HEK293 (cell line): ENCODE results near the gene PRPF6.

Experiments
- ATF2 ChIP-seq: fragments of 450-650 bp; formaldehyde crosslinking; IDR thresholded peaks from 2 replicates; pipeline ENCODE4 v1.5.1; 2016; ENCODE audit warnings: missing biosample characterization, missing genetic modification characterization, low read depth
- CTCF ChIP-seq: fragments of 450-650 bp; formaldehyde crosslinking; IDR thresholded peaks from 2 replicates; pipeline ENCODE4 v1.5.1; 2016; ENCODE audit warnings: missing biosample characterization, missing genetic modification characterization
- GLIS1 ChIP-seq: fragments of 450-650 bp; formaldehyde crosslinking; IDR thresholded peaks from 2 replicates; pipeline ENCODE4 v1.5.1; 2016; ENCODE audit warnings: missing biosample characterization, missing genetic modification characterization
- HIC1 ChIP-seq: fragments of 450-650 bp; formaldehyde crosslinking; IDR thresholded peaks from 2 replicates; pipeline ENCODE4 v1.5.1; 2016; ENCODE audit warnings: missing biosample characterization, missing genetic modification characterization
- IKZF3 ChIP-seq: fragments of 450-650 bp; IDR thresholded peaks from 2 replicates; pipeline ENCODE4 v1.5.0; 2018; ENCODE audit warnings: missing biosample characterization, mild to moderate bottlenecking, missing genetic modification characterization, moderate library complexity
- KLF8 ChIP-seq: fragments of 450-650 bp; formaldehyde crosslinking; IDR thresholded peaks from 2 replicates; pipeline ENCODE4 v1.5.1; 2016; ENCODE audit warnings: missing biosample characterization, missing genetic modification characterization
- KLF9 ChIP-seq: fragments of 450-650 bp; formaldehyde crosslinking; IDR thresholded peaks from 2 replicates; pipeline ENCODE4 v1.5.1; 2016; ENCODE audit warnings: missing biosample characterization, missing genetic modification characterization, low read depth
- PRDM6 ChIP-seq: fragments of 450-650 bp; formaldehyde crosslinking; IDR thresholded peaks from 2 replicates; pipeline ENCODE4 v1.5.1; 2017; ENCODE audit warnings: missing biosample characterization, missing genetic modification characterization
- RBAK ChIP-seq: fragments of 450-650 bp; formaldehyde crosslinking; IDR thresholded peaks from 2 replicates; pipeline ENCODE4 v1.5.1; 2016; ENCODE audit warnings: missing biosample characterization, missing genetic modification characterization
- SALL2 ChIP-seq: fragments of 450-650 bp; formaldehyde crosslinking; IDR thresholded peaks from 2 replicates; pipeline ENCODE4 v1.5.0; 2017; ENCODE audit warnings: missing biosample characterization, mild to moderate bottlenecking, missing genetic modification characterization, borderline replicate concordance
- SP3 ChIP-seq: fragments of 450-650 bp; formaldehyde crosslinking; IDR thresholded peaks from 2 replicates; pipeline ENCODE4 v1.5.1; 2016; ENCODE audit warnings: missing biosample characterization, missing genetic modification characterization
- TRIM28 ChIP-seq: IDR thresholded peaks from 2 replicates; pipeline ENCODE4 v1.6.1; 2011; ENCODE audit warnings: low read length, control low read depth, borderline replicate concordance
- ZBTB48 ChIP-seq: fragments of 450-650 bp; formaldehyde crosslinking; IDR thresholded peaks from 2 replicates; pipeline ENCODE4 v1.5.1; 2016; ENCODE audit warnings: missing biosample characterization, missing genetic modification characterization
- ZEB2 ChIP-seq: fragments of 450-650 bp; formaldehyde crosslinking; IDR thresholded peaks from 2 replicates; pipeline ENCODE4 v1.5.1; 2016; ENCODE audit warnings: missing biosample characterization, missing genetic modification characterization
- ZNF121 ChIP-seq: fragments of 450-650 bp; formaldehyde crosslinking; IDR thresholded peaks from 2 replicates; pipeline ENCODE4 v1.5.1; 2016; ENCODE audit warnings: missing biosample characterization, missing genetic modification characterization
- ZNF341 ChIP-seq: fragments of 450-650 bp; formaldehyde crosslinking; IDR thresholded peaks from 2 replicates; pipeline ENCODE4; 2016; ENCODE audit warnings: low read depth, missing biosample characterization, missing genetic modification characterization
- ZNF366 ChIP-seq: fragments of 450-650 bp; formaldehyde crosslinking; conservative IDR thresholded peaks from 2 replicates; pipeline ENCODE4 v1.5.1; 2016; ENCODE audit warnings: missing biosample characterization, missing genetic modification characterization
- ZNF391 ChIP-seq: fragments of 450-650 bp; formaldehyde crosslinking; IDR thresholded peaks from 2 replicates; pipeline ENCODE4 v1.5.1; 2016; ENCODE audit warnings: low read depth, missing biosample characterization, missing genetic modification characterization, borderline replicate concordance
- ZNF426 ChIP-seq: fragments of 450-650 bp; formaldehyde crosslinking; IDR thresholded peaks from 2 replicates; pipeline ENCODE4 v1.5.1; 2017; ENCODE audit warnings: missing biosample characterization, missing genetic modification characterization, mild to moderate bottlenecking, inconsistent platforms, moderate library complexity
- ZNF48 ChIP-seq: fragments of 450-650 bp; formaldehyde crosslinking; IDR thresholded peaks from 2 replicates; pipeline ENCODE4 v1.5.1; 2016; ENCODE audit warnings: missing biosample characterization, missing genetic modification characterization
- ZNF501 ChIP-seq: fragments of 450-650 bp; formaldehyde crosslinking; IDR thresholded peaks from 2 replicates; pipeline ENCODE4 v1.5.1; 2016; ENCODE audit warnings: missing biosample characterization, missing genetic modification characterization
- ZNF561 ChIP-seq: fragments of 450-650 bp; IDR thresholded peaks from 2 replicates; pipeline ENCODE4 v1.5.1; 2018; ENCODE audit warnings: missing biosample characterization, missing genetic modification characterization, borderline replicate concordance
- ZNF600 ChIP-seq: fragments of 450-650 bp; formaldehyde crosslinking; IDR thresholded peaks from 2 replicates; pipeline ENCODE4 v1.5.1; 2016; ENCODE audit warnings: missing biosample characterization, missing genetic modification characterization
- ZNF639 ChIP-seq: fragments of 450-650 bp; formaldehyde crosslinking; IDR thresholded peaks from 2 replicates; pipeline ENCODE4 v1.5.1; 2016; ENCODE audit warnings: missing biosample characterization, missing genetic modification characterization
- TF ChIP-seq, protein P1 (sequence below): fragments of 450-650 bp; formaldehyde crosslinking; IDR thresholded peaks from 2 replicates; pipeline ENCODE4 v1.5.1; 2016; ENCODE audit warnings: missing biosample characterization, missing genetic modification characterization, borderline replicate concordance
- TF ChIP-seq, protein P2 (sequence below): fragments of 450-650 bp; formaldehyde crosslinking; IDR thresholded peaks from 2 replicates; pipeline ENCODE4 v1.5.1; 2016; ENCODE audit warnings: missing biosample characterization, missing genetic modification characterization

The PRPF6 gene

GRCh38 chr20:63957004-63957689 lies 23.8 kb upstream of the PRPF6 start (continued):
- TF ChIP-seq ZBTB48: peak; percentile 69; the same call in 1 of the 2 replicates
- TF ChIP-seq KLF8 (tag by site-specific recombination): peak; percentile 85
- TF ChIP-seq ZNF426 (tag by site-specific recombination): no peak
- peak; percentile 85; the same call in 1 of the 2 replicates for TF ChIP-seq ZNF561 (tag by site-specific recombination)
- TF ChIP-seq TRIM28: no peak
- TF ChIP-seq GLIS1 (tag by site-specific recombination): peak; percentile 81
- TF ChIP-seq CTCF (tag by site-specific recombination): peak; percentile 51; the same call in 1 of the 2 replicates
- peak; percentile 55; the same call in 1 of the 2 replicates for TF ChIP-seq ZNF600 (tag by site-specific recombination)
- TF ChIP-seq ZNF341 (tag by site-specific recombination): peak; percentile 99
- no peak; the same call in 1 of the 2 replicates for TF ChIP-seq ZEB2 (tag by site-specific recombination)
- no peak for TF ChIP-seq ZNF48
- no peak for TF ChIP-seq ZNF501
- peak; percentile 57; the same call in 1 of the 2 replicates for TF ChIP-seq HIC1
- TF ChIP-seq, protein P1, sequence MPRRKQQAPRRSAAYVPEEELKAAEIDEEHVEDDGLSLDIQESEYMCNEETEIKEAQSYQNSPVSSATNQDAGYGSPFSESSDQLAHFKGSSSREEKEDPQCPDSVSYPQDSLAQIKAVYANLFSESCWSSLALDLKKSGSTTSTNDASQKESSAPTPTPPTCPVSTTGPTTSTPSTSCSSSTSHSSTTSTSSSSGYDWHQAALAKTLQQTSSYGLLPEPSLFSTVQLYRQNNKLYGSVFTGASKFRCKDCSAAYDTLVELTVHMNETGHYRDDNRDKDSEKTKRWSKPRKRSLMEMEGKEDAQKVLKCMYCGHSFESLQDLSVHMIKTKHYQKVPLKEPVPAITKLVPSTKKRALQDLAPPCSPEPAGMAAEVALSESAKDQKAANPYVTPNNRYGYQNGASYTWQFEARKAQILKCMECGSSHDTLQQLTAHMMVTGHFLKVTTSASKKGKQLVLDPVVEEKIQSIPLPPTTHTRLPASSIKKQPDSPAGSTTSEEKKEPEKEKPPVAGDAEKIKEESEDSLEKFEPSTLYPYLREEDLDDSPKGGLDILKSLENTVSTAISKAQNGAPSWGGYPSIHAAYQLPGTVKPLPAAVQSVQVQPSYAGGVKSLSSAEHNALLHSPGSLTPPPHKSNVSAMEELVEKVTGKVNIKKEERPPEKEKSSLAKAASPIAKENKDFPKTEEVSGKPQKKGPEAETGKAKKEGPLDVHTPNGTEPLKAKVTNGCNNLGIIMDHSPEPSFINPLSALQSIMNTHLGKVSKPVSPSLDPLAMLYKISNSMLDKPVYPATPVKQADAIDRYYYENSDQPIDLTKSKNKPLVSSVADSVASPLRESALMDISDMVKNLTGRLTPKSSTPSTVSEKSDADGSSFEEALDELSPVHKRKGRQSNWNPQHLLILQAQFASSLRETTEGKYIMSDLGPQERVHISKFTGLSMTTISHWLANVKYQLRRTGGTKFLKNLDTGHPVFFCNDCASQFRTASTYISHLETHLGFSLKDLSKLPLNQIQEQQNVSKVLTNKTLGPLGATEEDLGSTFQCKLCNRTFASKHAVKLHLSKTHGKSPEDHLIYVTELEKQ: no peak
- TF ChIP-seq ZNF391 (tag by site-specific recombination): 0 out of 2 replicates have a peak, but pooled peaks have one; percentile 26
- peak; percentile 58; the same call in 1 of the 2 replicates for TF ChIP-seq ZNF366 (tag by site-specific recombination)
- TF ChIP-seq ATF2 (tag by site-specific recombination): no peak
- TF ChIP-seq ZNF121 (tag by site-specific recombination): 0 out of 2 replicates have a peak, but pooled peaks have one; percentile 42
- TF ChIP-seq RBAK (tag by site-specific recombination): no peak
- no peak for TF ChIP-seq PRDM6
- TF ChIP-seq IKZF3 (tag by site-specific recombination): no peak
- TF ChIP-seq, protein P2, sequence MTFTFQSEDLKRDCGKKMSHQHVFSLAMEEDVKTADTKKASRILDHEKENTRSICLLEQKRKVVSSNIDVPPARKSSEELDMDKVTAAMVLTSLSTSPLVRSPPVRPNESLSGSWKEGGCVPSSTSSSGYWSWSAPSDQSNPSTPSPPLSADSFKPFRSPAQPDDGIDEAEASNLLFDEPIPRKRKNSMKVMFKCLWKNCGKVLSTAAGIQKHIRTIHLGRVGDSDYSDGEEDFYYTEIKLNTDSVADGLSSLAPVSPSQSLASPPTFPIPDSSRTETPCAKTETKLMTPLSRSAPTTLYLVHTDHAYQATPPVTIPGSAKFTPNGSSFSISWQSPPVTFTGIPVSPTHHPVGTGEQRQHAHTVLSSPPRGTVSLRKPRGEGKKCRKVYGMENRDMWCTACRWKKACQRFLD (tag by site-specific recombination): no peak
- no peak for TF ChIP-seq SALL2
- TF ChIP-seq SP3: peak; percentile 95
- TF ChIP-seq ZNF639: 0 out of 2 replicates have a peak, but pooled peaks have one; percentile 16
- TF ChIP-seq KLF9: peak; percentile 62
